K562 (cell line): ENCODE data around the gene LTBP2. TPM values are rescaled to one million over a fixed set of nuclear protein-coding genes. Genes with fewer than 3 reads are reported as not detected.

ENCODE experiments used
- ATF6 ChIP-seq: sonication (generic); formaldehyde crosslinking; IDR thresholded peaks from 2 replicates; pipeline ENCODE4 v1.4.0; 2020; ENCODE audit warnings: mild to moderate bottlenecking, missing genetic modification reagents
- BHLHE40 ChIP-seq: IDR thresholded peaks from 2 replicates; pipeline ENCODE4 v1.6.1; 2011; ENCODE audit warnings: low read length, improper control_type of control experiment
- DLX4 ChIP-seq: fragments of 250-450 bp; sonication (Bioruptor Pico); IDR thresholded peaks from 2 replicates; pipeline ENCODE4 v1.6.1; 2021; ENCODE audit warnings: mild to moderate bottlenecking
- EGR1 ChIP-seq: fragments of 450-650 bp; conservative IDR thresholded peaks from 2 replicates; pipeline ENCODE4 v1.6.1; 2017; ENCODE audit warnings: mild to moderate bottlenecking
- FOXK1 ChIP-seq: sonication (generic); formaldehyde crosslinking; IDR thresholded peaks from 2 replicates; pipeline ENCODE4 v1.8.0; 2022; ENCODE audit warnings: missing genetic modification reagents, mild to moderate bottlenecking, borderline replicate concordance
- FOXP1 ChIP-seq: sonication (generic); formaldehyde crosslinking; IDR thresholded peaks from 2 replicates; pipeline ENCODE4 v1.8.0; 2022; ENCODE audit warnings: mild to moderate bottlenecking, missing genetic modification reagents
- HDAC1 ChIP-seq, 2 experiments: fragments of 450-650 bp; IDR thresholded peaks; 2 replicates each; pipeline ENCODE4 v1.6.1; 2016 to 2017; ENCODE audit warnings: inconsistent platforms in 1 of 2, mild to moderate bottlenecking in 1 of 2, moderate library complexity in 1 of 2
- HMG20A ChIP-seq: fragments of 450-650 bp; formaldehyde crosslinking; conservative IDR thresholded peaks from 2 replicates; pipeline ENCODE4 v1.4.0; 2020; ENCODE audit warnings: mild to moderate bottlenecking, mixed read lengths
- HNRNPK ChIP-seq: fragments of 200-400 bp; formaldehyde crosslinking; IDR thresholded peaks from one replicate; pipeline ENCODE4 v1.6.1; 2018; ENCODE audit warnings: mild to moderate bottlenecking, low read depth, low read length; ENCODE audit not compliant: poor library complexity, severe bottlenecking
- KHSRP ChIP-seq: fragments of 450-650 bp; IDR thresholded peaks from 2 replicates; pipeline ENCODE4 v1.6.1; 2017
- MAFK ChIP-seq: IDR thresholded peaks from 2 replicates; pipeline ENCODE4 v1.6.1; 2011; ENCODE audit warnings: low read length, improper control_type of control experiment
- NFIC ChIP-seq: fragments of 450-650 bp; IDR thresholded peaks from 2 replicates; pipeline ENCODE4 v1.6.1; 2017; ENCODE audit warnings: mild to moderate bottlenecking, inconsistent platforms
- PURB ChIP-seq: sonication (generic); formaldehyde crosslinking; IDR thresholded peaks from 2 replicates; pipeline ENCODE4 v1.9.0; 2021; ENCODE audit warnings: low read depth, mild to moderate bottlenecking, missing genetic modification reagents
- RAD21 ChIP-seq, 2 experiments: fragments of 250-450 bp in 1 of 2; fragments of 450-650 bp in 1 of 2; sonication (Bioruptor Pico) in 1 of 2; formaldehyde crosslinking in 1 of 2; IDR thresholded peaks in 1 of 2; conservative IDR thresholded peaks in 1 of 2; 2 replicates each; pipeline versions ENCODE4 v1.4.0 to v1.8.0; 2020 to 2022; ENCODE audit warnings: mild to moderate bottlenecking in 2 of 2, moderate library complexity in 1 of 2
- RNF219 ChIP-seq: fragments of 250-450 bp; sonication (Bioruptor Pico); IDR thresholded peaks from 2 replicates; pipeline ENCODE4 v1.5.0; 2022; ENCODE audit warnings: mild to moderate bottlenecking
- SNIP1 ChIP-seq: fragments of 450-650 bp; IDR thresholded peaks from 2 replicates; pipeline ENCODE4 v1.7.1; 2017; ENCODE audit warnings: low read depth, mild to moderate bottlenecking
- TSC22D4 ChIP-seq: fragments of 450-650 bp; IDR thresholded peaks from 2 replicates; pipeline ENCODE4 v1.6.1; 2016; ENCODE audit warnings: missing genetic modification characterization, missing biosample characterization, control low read depth
- ZBTB33 ChIP-seq: sonication (generic); formaldehyde crosslinking; IDR thresholded peaks from 2 replicates; pipeline ENCODE4 v1.8.1; 2023; ENCODE audit warnings: mild to moderate bottlenecking, missing genetic modification reagents
- polyA plus RNA-seq, 8 experiments: library from polyadenylated mRNA; depleted of rRNA in 4 of 8; stranded (reverse) in 5 of 8; unstranded in 3 of 8; fragments of >200 nt; fragmentation: Nextera tagmentation in 2 of 8; fragmentation: Illumina TruSeq in 1 of 8; extraction: Ambion mirVana in 2 of 8; extraction: Trizol in 1 of 8; gene quantifications; 2 replicates each; pipeline versions ENCODE4 v1.2.1 to v1.2.3, GENCODE V29; 2011 to 2014; ENCODE audit warnings: inconsistent platforms in 1 of 8, missing spikeins in 1 of 8
- total RNA-seq, 7 experiments: library from RNA; depleted of rRNA in 6 of 7; stranded (reverse); fragments of >200 nt in 6 of 7; fragmentation: Illumina TruSeq in 2 of 7; extraction: Trizol in 2 of 7; gene quantifications; 2 replicates each; pipeline versions ENCODE4 v1.2.1 to v1.2.3, GENCODE V29; 2011 to 2021; ENCODE audit warnings: low replicate concordance in 1 of 7
- TF ChIP-seq, protein P1 (sequence below): fragments of 250-450 bp; sonication (Bioruptor Pico); IDR thresholded peaks from 2 replicates; pipeline ENCODE4 v1.9.0; 2021; ENCODE audit warnings: mild to moderate bottlenecking
- TF ChIP-seq, protein P2 (sequence below): fragments of 250-450 bp; sonication (Bioruptor Pico); IDR thresholded peaks from 2 replicates; pipeline ENCODE4 v1.8.0; 2022; ENCODE audit warnings: inconsistent platforms, mild to moderate bottlenecking, moderate library complexity, borderline replicate concordance

The LTBP2 gene
- total and polyA plus RNA-seq, 9 of the 15 experiments (the other 6 are each of a cell fraction or from before 2014, with no cell fraction given), result under 0.01 to 0.18 (median 0.03) TPM; not detected in 3

GRCh38 chr14:74491956-74492775, 119.9 kb downstream of the LTBP2 start (continued):
- no peak for TF ChIP-seq NFIC
- peak; percentile 17 for TF ChIP-seq MAFK
- TF ChIP-seq, protein P1, sequence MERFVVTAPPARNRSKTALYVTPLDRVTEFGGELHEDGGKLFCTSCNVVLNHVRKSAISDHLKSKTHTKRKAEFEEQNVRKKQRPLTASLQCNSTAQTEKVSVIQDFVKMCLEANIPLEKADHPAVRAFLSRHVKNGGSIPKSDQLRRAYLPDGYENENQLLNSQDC (CRISPR knock-in tag), result no peak
- TF ChIP-seq TSC22D4 (tag), result no peak
- TF ChIP-seq HMG20A (CRISPR knock-in tag), result no peak
- TF ChIP-seq HNRNPK, result no peak
- peak; percentile 24 to 29; a peak in 3 of 4 replicates for TF ChIP-seq RAD21 (CRISPR knock-in tag; conservative IDR thresholded peaks at IDR 0.05 in 1 of 2, IDR thresholded peaks at IDR 0.05 in 1 of 2)
- no peak for TF ChIP-seq BHLHE40
- TF ChIP-seq ATF6, result no peak
- no peak for TF ChIP-seq SNIP1
- TF ChIP-seq, protein P2, sequence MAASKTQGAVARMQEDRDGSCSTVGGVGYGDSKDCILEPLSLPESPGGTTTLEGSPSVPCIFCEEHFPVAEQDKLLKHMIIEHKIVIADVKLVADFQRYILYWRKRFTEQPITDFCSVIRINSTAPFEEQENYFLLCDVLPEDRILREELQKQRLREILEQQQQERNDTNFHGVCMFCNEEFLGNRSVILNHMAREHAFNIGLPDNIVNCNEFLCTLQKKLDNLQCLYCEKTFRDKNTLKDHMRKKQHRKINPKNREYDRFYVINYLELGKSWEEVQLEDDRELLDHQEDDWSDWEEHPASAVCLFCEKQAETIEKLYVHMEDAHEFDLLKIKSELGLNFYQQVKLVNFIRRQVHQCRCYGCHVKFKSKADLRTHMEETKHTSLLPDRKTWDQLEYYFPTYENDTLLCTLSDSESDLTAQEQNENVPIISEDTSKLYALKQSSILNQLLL, result no peak
- TF ChIP-seq ZBTB33 (CRISPR knock-in tag), result no peak
- no peak for TF ChIP-seq PURB (CRISPR knock-in tag)
- no peak for TF ChIP-seq HDAC1 (IDR thresholded peaks at IDR 0.05)
- no peak for TF ChIP-seq FOXP1 (CRISPR knock-in tag)
- TF ChIP-seq RNF219, result no peak
- no peak for TF ChIP-seq FOXK1 (CRISPR knock-in tag)
- TF ChIP-seq KHSRP, result no peak
- no peak for TF ChIP-seq DLX4
- no peak for TF ChIP-seq EGR1
